ENCODE results near the gene IL17RC.

DNA sequence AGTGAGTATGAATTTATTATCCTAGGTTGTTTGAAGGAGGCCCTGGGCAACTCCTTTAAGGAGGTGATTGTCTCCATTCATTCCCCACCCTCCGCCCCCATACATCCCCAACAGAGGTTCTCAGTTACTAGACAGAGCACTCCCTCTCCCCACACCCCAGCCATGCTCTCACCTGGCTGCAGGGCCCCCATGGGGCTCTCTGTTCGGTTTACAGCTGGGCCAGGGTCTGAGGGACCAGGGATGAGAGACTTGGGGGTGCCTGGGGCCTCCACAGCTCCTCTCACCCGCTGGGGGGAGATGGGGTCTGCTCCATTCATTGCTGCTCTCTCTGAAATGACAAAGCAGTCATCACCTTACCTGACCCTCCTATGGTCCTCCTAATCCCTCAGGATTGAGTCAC lies 31.7 kb downstream of the IL17RC start:
- TF ChIP-seq POLR2A (IDR thresholded peaks at IDR 0.05) (no peak), POLR2AphosphoS5 (IDR thresholded peaks at IDR 0.05) (no peak)
- TF ChIP-seq, protein P1, sequence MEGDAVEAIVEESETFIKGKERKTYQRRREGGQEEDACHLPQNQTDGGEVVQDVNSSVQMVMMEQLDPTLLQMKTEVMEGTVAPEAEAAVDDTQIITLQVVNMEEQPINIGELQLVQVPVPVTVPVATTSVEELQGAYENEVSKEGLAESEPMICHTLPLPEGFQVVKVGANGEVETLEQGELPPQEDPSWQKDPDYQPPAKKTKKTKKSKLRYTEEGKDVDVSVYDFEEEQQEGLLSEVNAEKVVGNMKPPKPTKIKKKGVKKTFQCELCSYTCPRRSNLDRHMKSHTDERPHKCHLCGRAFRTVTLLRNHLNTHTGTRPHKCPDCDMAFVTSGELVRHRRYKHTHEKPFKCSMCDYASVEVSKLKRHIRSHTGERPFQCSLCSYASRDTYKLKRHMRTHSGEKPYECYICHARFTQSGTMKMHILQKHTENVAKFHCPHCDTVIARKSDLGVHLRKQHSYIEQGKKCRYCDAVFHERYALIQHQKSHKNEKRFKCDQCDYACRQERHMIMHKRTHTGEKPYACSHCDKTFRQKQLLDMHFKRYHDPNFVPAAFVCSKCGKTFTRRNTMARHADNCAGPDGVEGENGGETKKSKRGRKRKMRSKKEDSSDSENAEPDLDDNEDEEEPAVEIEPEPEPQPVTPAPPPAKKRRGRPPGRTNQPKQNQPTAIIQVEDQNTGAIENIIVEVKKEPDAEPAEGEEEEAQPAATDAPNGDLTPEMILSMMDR (IDR thresholded peaks at IDR 0.05 in 8 of 11, conservative IDR thresholded peaks at IDR 0.05 in 3 of 11) = no peak
